GM23248 (cell line): ENCODE data around the gene MRTFA. TPM values are rescaled to one million over a fixed set of nuclear protein-coding genes. Genes with fewer than 3 reads are reported as not detected.

Source experiments
- DNase-seq: peaks from one replicate; pipeline ENCODE4 v3.0.0-alpha.2; 2015
- H2AFZ ChIP-seq: fragments of 200-600 bp; sonication (generic); 2 replicates; pipeline ENCODE4 v1.6.1; 2016; ENCODE audit warnings: antibody characterized with exemption
- H3F3A ChIP-seq: fragments of 200-600 bp; sonication (generic); 2 replicates; pipeline ENCODE4 v1.6.1; 2016; ENCODE audit warnings: mild to moderate bottlenecking, antibody characterized with exemption, mixed run types; ENCODE audit not compliant: insufficient read depth
- H3K27ac ChIP-seq: fragments of 200-600 bp; sonication (generic); 2 replicates; pipeline ENCODE4 v1.5.1; 2016; ENCODE audit warnings: mild to moderate bottlenecking
- H3K27me3 ChIP-seq: fragments of 200-600 bp; sonication (generic); replicated peaks from 2 replicates; pipeline ENCODE4 v1.6.1; 2016; ENCODE audit warnings: mild to moderate bottlenecking; ENCODE audit not compliant: insufficient read depth
- H3K36me3 ChIP-seq: fragments of 200-600 bp; sonication (generic); 2 replicates; pipeline ENCODE4 v1.6.1; 2016; ENCODE audit warnings: low read depth, mild to moderate bottlenecking
- H3K4me1 ChIP-seq: fragments of 200-600 bp; sonication (generic); 2 replicates; pipeline ENCODE4 v1.6.1; 2016; ENCODE audit warnings: mild to moderate bottlenecking; ENCODE audit not compliant: insufficient read depth
- H3K4me2 ChIP-seq: fragments of 200-600 bp; sonication (generic); one replicate; pipeline ENCODE4 v1.6.1; 2016; ENCODE audit warnings: mild to moderate bottlenecking; ENCODE audit not compliant: unreplicated experiment
- H3K4me3 ChIP-seq: fragments of 200-600 bp; sonication (generic); 2 replicates; pipeline ENCODE4 v1.5.1; 2016; ENCODE audit warnings: mild to moderate bottlenecking
- H3K79me2 ChIP-seq: fragments of 200-600 bp; sonication (generic); 2 replicates; pipeline ENCODE4 v1.6.1; 2016; ENCODE audit warnings: mild to moderate bottlenecking; ENCODE audit not compliant: insufficient read depth
- H3K9ac ChIP-seq: fragments of 200-600 bp; sonication (generic); 2 replicates; pipeline ENCODE4 v1.6.1; 2016; ENCODE audit warnings: mild to moderate bottlenecking
- H3K9me2 ChIP-seq: fragments of 200-600 bp; sonication (generic); 2 replicates; pipeline ENCODE4 v1.6.1; 2016; ENCODE audit warnings: mixed run types, mild to moderate bottlenecking, moderate library complexity; ENCODE audit not compliant: insufficient read depth
- H3K9me3 ChIP-seq: fragments of 200-600 bp; sonication (generic); one replicate; pipeline ENCODE4 v1.6.1; 2017; ENCODE audit warnings: low read depth
- H4K20me1 ChIP-seq: fragments of 200-600 bp; sonication (generic); 2 replicates; pipeline ENCODE4 v1.6.0; 2016; ENCODE audit not compliant: insufficient read depth
- EZH2 ChIP-seq: fragments of 200-600 bp; sonication (generic); IDR thresholded peaks from 2 replicates; pipeline ENCODE4 v1.6.1; 2018; ENCODE audit warnings: antibody characterized with exemption, mild to moderate bottlenecking; ENCODE audit not compliant: insufficient read depth, poor library complexity, severe bottlenecking
- EZH2phosphoT487 ChIP-seq: fragments of 200-600 bp; sonication (generic); IDR thresholded peaks from 2 replicates; pipeline ENCODE4 v1.6.1; 2018; ENCODE audit warnings: antibody characterized with exemption, moderate library complexity, mild to moderate bottlenecking, low read depth; ENCODE audit not compliant: insufficient read depth
- WGBS, 2 experiments: methylation state at CpG; one replicate each; pipeline ENCODE4 v1.1.6; 2015 to 2017; ENCODE audit warnings: low lambda C conversion rate in 2 of 2, low coverage in 1 of 2; ENCODE audit errors: missing lambda C conversion rate in 2 of 2; 5-methylcytosine and 5-hydroxymethylcytosine counted together
- in situ Hi-C: fragments of 300-500 bp; cut with MboI; formaldehyde crosslinking; loops from 2 replicates; pipeline ENCODE4 v1.15.0; 2020
- polyA plus RNA-seq: library from polyadenylated mRNA; unstranded; fragments of >200 nt; fragmentation: Nextera tagmentation; extraction: Ambion mirVana; gene quantifications from 2 replicates; pipeline ENCODE4 v1.2.1, GENCODE V29; 2016
- total RNA-seq: library from RNA; depleted of rRNA; stranded (reverse); fragments of >200 nt; shearing (Covaris generic); gene quantifications from 2 replicates; pipeline ENCODE4 v1.2.3, GENCODE V29; 2014

Gene MRTFA
- total and polyA plus RNA-seq, 2 experiments from 2014 or later: 24.2 to 49.2 TPM

DNA sequence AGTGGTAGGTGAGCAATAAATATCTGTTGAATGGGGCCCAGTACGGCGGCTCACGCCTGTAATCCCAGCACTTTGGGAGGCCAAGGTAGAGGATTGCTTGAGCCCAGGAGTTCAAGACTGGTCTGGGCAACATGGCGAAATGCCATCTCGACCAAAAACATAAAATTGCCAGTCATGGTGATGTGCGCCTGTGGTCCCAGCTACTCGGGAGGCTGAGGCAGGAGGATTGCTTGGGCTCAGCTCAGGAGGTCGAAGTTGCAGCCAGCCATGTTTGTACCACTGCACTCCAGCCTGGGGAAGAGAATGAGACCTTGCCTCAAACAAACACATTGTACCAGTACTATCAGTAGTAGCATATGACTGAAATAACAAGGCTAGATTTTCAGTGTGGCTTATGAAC, 262.0 kb downstream of the MRTFA start:
- H3F3A ChIP-seq: peaks cover 6% of the 10 kb centered on the region; the same call in 1 of the 2 replicates
- H3K79me2 ChIP-seq: peaks cover 89% of the 10 kb centered on the region
- no peak overlapping the region for H2AFZ ChIP-seq
- WGBS, 2 experiments: 91 to 95% methylated on average over 8 of the region's 8 CpGs
- in situ Hi-C loops: no loop called here
- no peaks in the 10 kb centered on the region for H4K20me1 ChIP-seq
- DNase-seq: no peak
- TF ChIP-seq EZH2phosphoT487 (no peak), EZH2 (no peak)
- no peaks in the 10 kb centered on the region for H3K27me3 ChIP-seq
- H3K9me2 ChIP-seq: no peaks in the 10 kb centered on the region
- H3K4me3 ChIP-seq: no peak overlapping the region
- no peak overlapping the region for H3K9ac ChIP-seq
- no peak overlapping the region for H3K4me2 ChIP-seq
- H3K4me1 ChIP-seq: no peaks in the 10 kb centered on the region
- no peaks in the 10 kb centered on the region for H3K36me3 ChIP-seq
- H3K27ac ChIP-seq: no peak overlapping the region
- H3K9me3 ChIP-seq: no peaks in the 10 kb centered on the region

DNA sequence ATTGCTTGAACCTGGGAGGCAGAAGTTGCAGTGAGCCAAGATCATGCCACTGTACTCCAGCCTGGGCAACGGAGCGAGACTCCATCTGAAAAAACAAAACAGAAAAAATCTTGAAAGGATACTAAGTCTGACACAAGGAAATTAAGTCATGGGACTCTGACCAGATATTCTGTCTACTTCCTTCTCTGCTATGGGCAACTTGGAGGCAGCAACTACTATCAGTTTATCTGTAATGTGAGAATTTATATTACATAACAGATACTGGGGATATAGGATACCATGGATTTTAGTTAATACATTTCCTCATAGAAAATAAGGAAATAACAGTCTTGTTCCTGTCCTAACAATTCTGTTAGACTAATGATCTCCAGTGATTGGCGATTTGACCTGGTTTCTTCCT, 267.7 kb downstream of the MRTFA start:
- peaks cover 32% of the 10 kb centered on the region for H3K79me2 ChIP-seq
- H3K36me3 ChIP-seq: peaks cover 30% of the 10 kb centered on the region
- DNase-seq: no peak
- peaks cover 13% of the 10 kb centered on the region; the same call in 1 of the 2 replicates for H3F3A ChIP-seq
- H3K4me2 ChIP-seq: no peak overlapping the region
- no peaks in the 10 kb centered on the region for H3K27me3 ChIP-seq
- TF ChIP-seq EZH2 (no peak), EZH2phosphoT487 (no peak)
- no peak overlapping the region for H2AFZ ChIP-seq
- no peaks in the 10 kb centered on the region for H4K20me1 ChIP-seq
- 94 to 99% methylated on average over 3 of the region's 3 CpGs for WGBS, 2 experiments
- no peaks in the 10 kb centered on the region for H3K4me1 ChIP-seq
- no peak overlapping the region for H3K4me3 ChIP-seq
- H3K9ac ChIP-seq: no peak overlapping the region
- H3K9me2 ChIP-seq: no peaks in the 10 kb centered on the region
- no peaks in the 10 kb centered on the region for H3K9me3 ChIP-seq
- in situ Hi-C loops: no loop called here
- H3K27ac ChIP-seq: no peak overlapping the region

DNA sequence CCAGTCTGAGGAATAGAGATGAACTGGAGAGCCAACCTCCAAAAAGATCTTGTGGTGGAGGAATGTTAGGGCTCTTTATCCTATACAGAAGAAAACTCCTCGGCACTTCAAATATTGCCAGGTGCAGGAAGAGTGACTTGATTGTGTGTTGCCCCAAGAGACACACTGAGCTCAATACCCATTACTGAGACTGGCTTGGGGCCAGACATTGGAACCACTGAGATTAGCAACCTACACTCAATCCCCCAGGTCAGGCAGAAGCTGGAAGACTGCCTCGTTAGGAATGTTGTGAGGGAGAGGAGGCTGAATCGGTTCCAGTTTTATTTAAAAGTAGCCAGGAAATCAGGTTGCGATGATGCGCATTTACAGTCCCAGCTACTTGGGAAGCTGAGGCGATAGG, 268.5 kb downstream of the MRTFA start:
- H3K9me3 ChIP-seq: no peaks in the 10 kb centered on the region
- H3K9me2 ChIP-seq: no peaks in the 10 kb centered on the region
- H3K4me2 ChIP-seq: no peak overlapping the region
- no peaks in the 10 kb centered on the region for H3K27me3 ChIP-seq
- H2AFZ ChIP-seq: no peak overlapping the region
- H3K4me1 ChIP-seq: peaks cover 4% of the 10 kb centered on the region
- peaks cover 14% of the 10 kb centered on the region; the same call in 1 of the 2 replicates for H3F3A ChIP-seq
- peaks cover 25% of the 10 kb centered on the region for H3K79me2 ChIP-seq
- no peak overlapping the region for H3K9ac ChIP-seq
- no peaks in the 10 kb centered on the region for H4K20me1 ChIP-seq
- H3K4me3 ChIP-seq: no peak overlapping the region
- no peak for DNase-seq
- H3K27ac ChIP-seq: no peak overlapping the region
- in situ Hi-C loops: no loop called here
- H3K36me3 ChIP-seq: peaks cover 33% of the 10 kb centered on the region
- whole genome bisulfite sequencing, 2 experiments: 95 to 96% methylated on average over 6 of the region's 6 CpGs
- TF ChIP-seq EZH2phosphoT487 (no peak), EZH2 (no peak)

DNA sequence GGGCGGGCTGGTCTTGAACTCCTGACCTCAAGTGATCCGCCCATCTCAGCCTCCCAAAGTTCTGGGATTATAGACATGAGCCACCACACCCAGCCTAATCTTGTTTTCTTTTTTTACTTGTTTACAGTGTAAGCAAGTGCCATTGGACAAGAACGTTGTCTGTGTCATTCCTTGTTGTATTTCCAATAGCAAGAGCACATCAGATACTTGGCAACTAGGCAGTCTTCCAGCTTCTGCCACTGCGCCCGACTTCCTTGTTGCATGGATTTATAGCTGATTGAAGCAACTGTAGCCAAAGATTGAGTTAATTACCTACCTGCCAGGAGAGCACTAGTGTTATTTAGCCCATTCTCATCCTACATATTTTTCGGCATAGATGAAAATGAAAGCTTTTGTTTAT, 269.2 kb downstream of the MRTFA start:
- no peak overlapping the region for H3K4me2 ChIP-seq
- H3K9ac ChIP-seq: no peak overlapping the region
- 67 to 69% methylated on average over 6 of the region's 6 CpGs for WGBS, 2 experiments
- H4K20me1 ChIP-seq: no peaks in the 10 kb centered on the region
- H3K9me3 ChIP-seq: no peaks in the 10 kb centered on the region
- no peak overlapping the region for H3K4me3 ChIP-seq
- H3K27me3 ChIP-seq: no peaks in the 10 kb centered on the region
- in situ Hi-C loops: no loop called here
- peaks cover 18% of the 10 kb centered on the region for H3K79me2 ChIP-seq
- TF ChIP-seq EZH2 (no peak), EZH2phosphoT487 (no peak)
- H3K9me2 ChIP-seq: no peaks in the 10 kb centered on the region
- H3F3A ChIP-seq: peaks cover 12% of the 10 kb centered on the region; the same call in 1 of the 2 replicates
- no peak for DNase-seq
- H2AFZ ChIP-seq: no peak overlapping the region
- peaks cover 39% of the 10 kb centered on the region for H3K36me3 ChIP-seq
- no peak overlapping the region for H3K27ac ChIP-seq
- H3K4me1 ChIP-seq: peaks cover 11% of the 10 kb centered on the region

DNA sequence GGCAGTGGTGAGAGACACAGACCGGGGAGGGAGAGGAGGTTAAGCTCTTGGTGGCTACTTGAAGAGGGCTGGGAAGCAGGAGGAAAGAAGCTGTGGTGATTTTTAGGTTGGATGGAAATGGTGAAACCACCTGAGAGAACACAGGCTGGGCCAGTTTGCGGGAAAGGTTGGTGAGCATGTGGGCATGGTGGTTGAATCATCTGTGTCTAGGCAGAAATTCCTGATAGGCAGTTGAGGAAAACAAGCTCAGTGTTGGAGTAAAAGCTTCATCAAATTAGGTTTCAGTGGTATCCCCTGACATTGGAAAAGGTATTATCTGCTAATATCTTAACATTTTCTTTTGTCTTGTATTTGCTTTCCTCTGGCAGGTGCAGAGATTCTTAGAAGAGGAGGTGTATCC, 270.5 kb downstream of the MRTFA start:
- Histone ChIP-seq H2AFZ (no peak overlapping the region), H3K27ac (no peak overlapping the region), H3K9me3 (no peaks in the 10 kb centered on the region), H3K27me3 (no peaks in the 10 kb centered on the region), H3K9ac (no peak overlapping the region), H3K79me2 (peaks cover 5% of the 10 kb centered on the region), H3F3A (peaks cover 22% of the 10 kb centered on the region), H3K4me2 (no peak overlapping the region), H3K4me3 (no peak overlapping the region), H3K9me2 (no peaks in the 10 kb centered on the region), H3K36me3 (peaks cover 50% of the 10 kb centered on the region), H3K4me1 (peaks cover 13% of the 10 kb centered on the region), H4K20me1 (no peaks in the 10 kb centered on the region)
- no peak for DNase-seq
- whole genome bisulfite sequencing, 2 experiments: 100% methylated on average over 2 of the region's 2 CpGs
- in situ Hi-C loops: no loop called here
- TF ChIP-seq EZH2phosphoT487: no peak
- no peak for TF ChIP-seq EZH2
